GM21447 (cell line): ENCODE results near the gene CFAP68.
"Not testable (repeated sequence)": the region's sequence is repeated elsewhere in the genome, so short reads cannot be mapped to it uniquely, and the experiment has no call there.

Experiments used
- ATAC-seq: cut with Tn5 transposase; IDR thresholded peaks from one replicate; pipeline ENCODE4 v1.9.1; 2021; ENCODE audit not compliant: unreplicated experiment

Gene CFAP68

GRCh38 chr11:111870522-111870885, 8.8 kb upstream of the CFAP68 start:
- ATAC-seq, result peak; percentile 10

GRCh38 chr11:111870886-111871692, 8.3 kb upstream of the CFAP68 start, which contains the start of gene ALG9:
ALG9 (minus strand) TSS chr11:111871581; CDS start chr11:111871482, 99 bp downstream.
- peak; percentile 87 for ATAC-seq

GRCh38 chr11:111871693-111872161, 7.6 kb upstream of the CFAP68 start:
- no peak for ATAC-seq

DNA sequence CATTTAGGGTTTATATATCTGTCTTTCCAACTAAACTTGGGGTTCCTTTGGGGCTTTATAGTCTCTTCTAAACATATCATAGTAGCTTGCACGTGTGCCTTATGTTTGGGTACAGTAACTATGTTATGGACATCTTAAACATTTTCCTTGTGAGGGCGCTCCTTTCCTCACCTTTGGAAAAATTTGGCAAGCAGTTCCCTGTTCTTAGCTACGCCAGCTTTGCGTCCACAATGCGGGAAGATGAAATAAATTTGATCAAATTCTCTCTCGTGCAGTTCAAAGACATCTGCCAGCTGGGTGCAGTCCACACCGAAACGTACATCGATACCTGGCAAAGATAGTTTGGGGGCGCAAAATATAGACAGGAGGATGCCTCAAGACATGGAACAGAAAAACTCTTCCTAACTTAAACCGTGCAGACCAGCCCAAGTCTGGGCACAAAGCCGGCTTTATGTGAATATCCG, 924 bp upstream of the CFAP68 start:
- ATAC-seq, result peak; percentile 4

- ATAC-seq, result peak; percentile 1
Observed at GRCh38 chr11:111879637-111879960, 258 bp downstream of the CFAP68 start.

GRCh38 chr11:111882202-111882601, 2.9 kb downstream of the CFAP68 start:
- no peak for ATAC-seq

- ATAC-seq, result not testable (repeated sequence)
Observed at GRCh38 chr11:111885053-111885452, 5.7 kb downstream of the CFAP68 start.

DNA sequence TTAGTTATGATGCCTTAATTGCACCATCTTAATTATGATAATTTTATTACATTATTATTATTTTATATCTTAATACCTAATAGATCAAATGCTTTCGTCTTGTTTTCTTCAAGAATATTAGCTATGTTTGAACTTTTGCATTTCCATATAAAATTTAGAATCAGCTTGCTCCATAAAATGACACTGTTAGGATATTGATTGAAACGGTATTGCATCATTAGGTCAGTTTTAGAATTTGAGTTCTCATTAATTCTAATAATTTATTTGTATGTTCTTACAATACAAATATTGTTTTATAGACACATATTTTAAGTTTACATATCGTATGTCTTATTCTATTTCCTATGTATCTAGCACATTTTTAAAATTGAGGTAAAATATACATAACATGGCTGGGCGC, 6.7 kb downstream of the CFAP68 start:
- ATAC-seq, result no peak

DNA sequence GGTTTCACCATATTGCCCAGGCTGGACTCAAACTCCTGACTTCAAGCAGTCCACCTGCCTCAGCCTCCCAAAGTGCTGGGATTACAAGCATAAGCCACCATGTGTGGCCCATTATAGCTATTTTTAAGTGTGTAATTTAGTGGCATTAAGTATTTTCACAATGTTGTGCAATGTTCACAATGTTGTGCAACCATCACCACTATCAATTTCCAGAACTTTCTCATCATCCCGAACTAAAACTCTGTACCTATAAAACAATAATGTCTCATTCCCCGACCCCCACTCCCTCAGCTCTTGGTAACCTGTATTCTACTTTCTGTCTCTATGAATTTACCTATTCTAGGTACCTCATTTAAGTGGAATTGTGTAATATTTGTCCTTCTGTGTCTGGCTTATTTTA, 7.5 kb downstream of the CFAP68 start:
- ATAC-seq, result no peak

GRCh38 chr11:111905411-111905810, 26.1 kb downstream of the CFAP68 start:
- ATAC-seq, result no peak

GRCh38 chr11:111906680-111907079, 27.3 kb downstream of the CFAP68 start:
- no peak for ATAC-seq

GRCh38 chr11:111908639-111909305, 29.4 kb downstream of the CFAP68 start:
- ATAC-seq, result no peak

DNA sequence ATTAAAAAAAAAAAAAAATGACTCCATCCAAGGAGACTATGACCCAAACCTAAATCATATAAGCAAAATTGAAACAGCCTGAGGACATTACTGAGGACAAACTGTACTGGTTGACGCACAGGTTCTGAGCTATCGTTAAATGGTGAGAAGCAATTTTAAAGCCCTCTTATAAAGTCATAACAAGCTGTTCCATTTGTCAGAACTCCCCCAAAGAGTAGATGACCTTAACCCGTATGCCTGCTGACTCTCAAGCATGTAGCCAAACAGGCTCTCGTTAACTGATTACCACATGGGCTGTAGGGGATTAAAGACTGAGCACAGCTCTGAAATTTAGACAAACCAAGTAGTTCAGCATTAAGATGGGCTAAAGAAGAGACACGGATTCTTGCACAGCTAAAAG, 30.0 kb downstream of the CFAP68 start:
- no peak for ATAC-seq

DNA sequence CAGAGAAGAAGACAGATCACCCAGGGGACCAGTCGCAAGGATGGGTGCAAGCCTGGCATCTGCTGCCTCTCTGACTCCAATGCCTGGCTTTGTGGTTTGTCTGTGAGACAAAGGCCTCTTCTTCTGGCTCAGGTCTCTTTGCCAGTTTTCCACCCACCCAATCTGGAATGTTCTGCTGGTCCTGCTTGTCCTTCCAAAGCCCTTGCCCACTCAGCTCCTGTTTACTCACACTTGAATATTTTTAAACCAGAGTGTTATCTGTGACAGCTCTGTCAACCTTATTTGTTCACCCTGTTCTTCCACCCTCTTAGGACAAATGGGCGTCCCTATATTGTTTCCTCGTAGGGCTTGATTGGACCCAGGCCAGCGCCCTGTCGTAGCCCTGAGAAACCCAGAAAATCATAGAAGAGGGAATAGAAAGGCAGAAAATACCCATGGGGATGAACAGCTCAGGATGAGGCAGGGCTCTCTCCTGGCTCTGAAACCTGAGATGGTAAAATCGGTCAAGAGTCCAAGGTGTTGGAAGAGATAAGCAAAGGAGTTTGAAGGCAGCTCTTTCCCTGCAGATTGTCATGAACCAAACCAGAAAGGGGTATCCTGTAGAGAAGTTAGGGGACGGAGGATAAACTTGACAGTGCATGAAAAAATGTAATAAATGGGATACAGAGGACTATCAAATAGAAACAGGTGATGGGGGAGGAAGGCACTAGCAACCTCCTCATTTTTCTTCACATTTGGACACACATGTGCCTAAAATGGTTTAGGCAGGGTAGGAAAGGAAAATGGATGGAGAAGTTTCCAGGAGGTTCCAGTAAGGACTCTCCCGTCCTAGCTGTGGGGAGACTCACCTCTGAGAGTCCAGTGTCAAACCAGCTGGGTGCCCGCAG, 31.6 kb downstream of the CFAP68 start:
- ATAC-seq, result no peak

- no peak for ATAC-seq
Observed at GRCh38 chr11:111911563-111912401, 32.4 kb downstream of the CFAP68 start, which contains the start of gene CRYAB. CRYAB (minus strand) TSS chr11:111911770; CDS start chr11:111911724, 46 bp downstream.

DNA sequence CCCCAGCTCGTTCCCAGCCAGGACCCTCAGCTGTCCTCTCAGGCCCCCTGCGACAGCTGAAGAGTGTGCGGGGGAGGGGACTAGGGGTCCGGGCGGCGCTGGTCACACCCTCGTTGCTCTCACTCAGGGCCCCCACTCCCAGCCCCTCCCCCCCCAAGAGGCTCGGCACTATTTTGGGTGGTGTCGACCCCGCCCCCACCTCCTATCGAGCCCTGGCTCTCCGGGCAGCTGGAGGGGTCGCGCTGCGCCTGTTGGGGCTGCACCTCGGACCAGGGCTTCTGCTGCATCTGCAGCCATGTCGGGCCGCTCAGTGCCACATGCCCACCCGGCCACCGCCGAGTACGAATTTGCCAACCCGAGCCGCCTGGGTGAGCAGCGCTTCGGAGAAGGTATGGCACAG, 33.2 kb downstream of the CFAP68 start, which contains the start of gene HSPB2:
Gene HSPB2 (plus strand): TSS at position 200 of the 400 bp plus-strand sequence. CDS start 96 bp downstream, at position 296.
- no peak for ATAC-seq

- ATAC-seq, result no peak
Observed at GRCh38 chr11:111913031-111913861, 33.9 kb downstream of the CFAP68 start.

DNA sequence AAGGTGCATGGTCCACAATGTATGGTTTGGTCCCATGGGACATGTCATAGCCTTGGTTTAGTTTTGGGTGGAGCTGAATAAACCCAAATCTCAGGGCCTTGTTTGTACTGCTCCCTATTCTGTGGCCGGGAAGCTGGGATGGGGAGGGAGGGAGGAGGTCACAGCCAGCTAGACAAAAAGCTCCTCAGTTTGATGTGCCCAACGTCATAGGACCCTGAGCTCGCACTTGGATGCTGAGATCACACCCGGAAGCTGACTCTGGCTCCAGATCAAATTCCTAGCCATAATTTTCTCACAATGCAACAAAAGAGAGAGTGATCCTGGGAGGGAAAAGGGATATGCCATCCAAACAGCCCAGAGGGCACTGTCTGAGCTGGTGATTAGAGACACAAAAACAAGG, 34.7 kb downstream of the CFAP68 start:
- no peak for ATAC-seq

DNA sequence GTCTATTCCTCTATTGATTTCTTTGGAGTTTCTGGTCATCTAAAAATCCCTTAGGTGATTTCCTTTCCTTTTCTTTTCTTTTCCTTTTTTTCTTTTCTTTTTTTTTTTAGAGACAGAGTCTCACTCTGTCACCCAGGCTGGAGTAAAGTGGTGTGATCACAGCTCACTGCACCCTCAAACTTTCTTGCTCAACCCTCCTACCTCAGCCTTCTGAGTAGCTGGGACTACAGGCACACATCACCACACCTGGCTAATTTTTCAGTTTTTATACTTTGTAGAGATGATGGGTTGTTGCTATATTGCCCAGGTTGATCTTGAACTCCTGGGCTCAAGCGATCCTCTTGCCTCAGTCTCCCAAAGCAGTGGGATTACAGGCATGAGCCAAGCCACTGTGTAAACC, 37.4 kb downstream of the CFAP68 start:
- no peak for ATAC-seq
